ENCODE data around the gene NIM1K.

DNA sequence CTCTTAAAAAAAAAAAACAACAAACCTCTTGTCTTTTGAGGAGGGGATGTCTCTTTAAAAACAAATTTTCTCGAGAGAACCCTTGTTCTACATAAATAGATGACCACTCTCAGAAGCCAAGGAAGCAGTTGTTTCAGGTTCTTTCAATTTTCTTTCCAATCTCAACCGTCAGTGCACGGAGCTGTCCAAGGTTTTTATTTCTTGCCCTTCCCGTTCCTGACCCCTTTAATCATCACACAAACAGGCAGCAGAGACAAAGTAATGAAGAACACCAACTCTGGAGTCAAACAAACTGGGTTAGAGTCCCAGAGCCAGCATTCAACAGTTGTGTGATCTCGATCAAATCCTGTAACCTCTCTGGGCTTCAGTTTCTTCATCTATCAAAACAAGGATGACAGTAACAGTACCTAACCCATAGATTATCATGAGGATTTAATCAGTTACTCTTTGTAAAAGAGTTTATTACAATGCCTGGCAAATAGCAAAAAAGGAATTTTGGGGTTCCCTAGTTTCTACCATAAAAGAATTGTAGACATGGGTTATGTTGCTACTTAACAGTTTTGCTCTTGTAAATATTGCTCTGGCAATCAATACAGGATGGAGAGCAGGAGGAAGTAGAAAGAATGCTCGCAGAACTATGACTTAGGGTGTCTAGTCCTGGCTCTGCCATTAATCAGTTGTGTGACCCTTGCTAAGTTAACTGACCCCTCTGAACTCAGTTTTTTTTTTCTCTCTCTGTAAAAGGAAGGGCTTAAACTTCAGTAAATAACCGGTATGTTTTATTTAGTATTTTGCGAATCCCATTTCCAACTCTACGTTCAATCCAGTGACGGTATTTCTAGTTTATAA, 1.0 kb upstream of the NIM1K start:
- TF ChIP-seq RELA (CRISPR knock-in tag; IDR thresholded peaks at IDR 0.05; ENCODE audit: borderline replicate concordance) (no peak), NR3C1 (CRISPR knock-in tag; conservative IDR thresholded peaks at IDR 0.05; ENCODE audit: low read depth) (no peak), ETV6 (CRISPR knock-in tag; IDR thresholded peaks at IDR 0.05) (no peak), ZNF121 (CRISPR knock-in tag; IDR thresholded peaks at IDR 0.05) (no peak), NFYB (CRISPR knock-in tag; conservative IDR thresholded peaks at IDR 0.05; ENCODE audit: low read depth) (no peak), NFATC4 (CRISPR knock-in tag; IDR thresholded peaks at IDR 0.05) (no peak)
- TF ChIP-seq, protein P1, sequence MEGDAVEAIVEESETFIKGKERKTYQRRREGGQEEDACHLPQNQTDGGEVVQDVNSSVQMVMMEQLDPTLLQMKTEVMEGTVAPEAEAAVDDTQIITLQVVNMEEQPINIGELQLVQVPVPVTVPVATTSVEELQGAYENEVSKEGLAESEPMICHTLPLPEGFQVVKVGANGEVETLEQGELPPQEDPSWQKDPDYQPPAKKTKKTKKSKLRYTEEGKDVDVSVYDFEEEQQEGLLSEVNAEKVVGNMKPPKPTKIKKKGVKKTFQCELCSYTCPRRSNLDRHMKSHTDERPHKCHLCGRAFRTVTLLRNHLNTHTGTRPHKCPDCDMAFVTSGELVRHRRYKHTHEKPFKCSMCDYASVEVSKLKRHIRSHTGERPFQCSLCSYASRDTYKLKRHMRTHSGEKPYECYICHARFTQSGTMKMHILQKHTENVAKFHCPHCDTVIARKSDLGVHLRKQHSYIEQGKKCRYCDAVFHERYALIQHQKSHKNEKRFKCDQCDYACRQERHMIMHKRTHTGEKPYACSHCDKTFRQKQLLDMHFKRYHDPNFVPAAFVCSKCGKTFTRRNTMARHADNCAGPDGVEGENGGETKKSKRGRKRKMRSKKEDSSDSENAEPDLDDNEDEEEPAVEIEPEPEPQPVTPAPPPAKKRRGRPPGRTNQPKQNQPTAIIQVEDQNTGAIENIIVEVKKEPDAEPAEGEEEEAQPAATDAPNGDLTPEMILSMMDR (IDR thresholded peaks at IDR 0.05): no peak
- TF ChIP-seq, protein P2, sequence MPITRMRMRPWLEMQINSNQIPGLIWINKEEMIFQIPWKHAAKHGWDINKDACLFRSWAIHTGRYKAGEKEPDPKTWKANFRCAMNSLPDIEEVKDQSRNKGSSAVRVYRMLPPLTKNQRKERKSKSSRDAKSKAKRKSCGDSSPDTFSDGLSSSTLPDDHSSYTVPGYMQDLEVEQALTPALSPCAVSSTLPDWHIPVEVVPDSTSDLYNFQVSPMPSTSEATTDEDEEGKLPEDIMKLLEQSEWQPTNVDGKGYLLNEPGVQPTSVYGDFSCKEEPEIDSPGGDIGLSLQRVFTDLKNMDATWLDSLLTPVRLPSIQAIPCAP (CRISPR knock-in tag; IDR thresholded peaks at IDR 0.05): no peak
- TF ChIP-seq, protein P3, sequence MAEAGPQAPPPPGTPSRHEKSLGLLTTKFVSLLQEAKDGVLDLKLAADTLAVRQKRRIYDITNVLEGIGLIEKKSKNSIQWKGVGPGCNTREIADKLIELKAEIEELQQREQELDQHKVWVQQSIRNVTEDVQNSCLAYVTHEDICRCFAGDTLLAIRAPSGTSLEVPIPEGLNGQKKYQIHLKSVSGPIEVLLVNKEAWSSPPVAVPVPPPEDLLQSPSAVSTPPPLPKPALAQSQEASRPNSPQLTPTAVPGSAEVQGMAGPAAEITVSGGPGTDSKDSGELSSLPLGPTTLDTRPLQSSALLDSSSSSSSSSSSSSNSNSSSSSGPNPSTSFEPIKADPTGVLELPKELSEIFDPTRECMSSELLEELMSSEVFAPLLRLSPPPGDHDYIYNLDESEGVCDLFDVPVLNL (CRISPR knock-in tag; IDR thresholded peaks at IDR 0.05; ENCODE audit: borderline replicate concordance, low read depth): no peak
- TF ChIP-seq, protein P4, sequence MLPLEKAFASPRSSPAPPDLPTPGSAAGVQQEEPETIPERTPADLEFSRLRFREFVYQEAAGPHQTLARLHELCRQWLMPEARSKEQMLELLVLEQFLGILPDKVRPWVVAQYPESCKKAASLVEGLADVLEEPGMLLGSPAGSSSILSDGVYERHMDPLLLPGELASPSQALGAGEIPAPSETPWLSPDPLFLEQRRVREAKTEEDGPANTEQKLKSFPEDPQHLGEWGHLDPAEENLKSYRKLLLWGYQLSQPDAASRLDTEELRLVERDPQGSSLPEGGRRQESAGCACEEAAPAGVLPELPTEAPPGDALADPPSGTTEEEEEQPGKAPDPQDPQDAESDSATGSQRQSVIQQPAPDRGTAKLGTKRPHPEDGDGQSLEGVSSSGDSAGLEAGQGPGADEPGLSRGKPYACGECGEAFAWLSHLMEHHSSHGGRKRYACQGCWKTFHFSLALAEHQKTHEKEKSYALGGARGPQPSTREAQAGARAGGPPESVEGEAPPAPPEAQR (CRISPR knock-in tag; IDR thresholded peaks at IDR 0.05): no peak
- TF ChIP-seq, protein P5, sequence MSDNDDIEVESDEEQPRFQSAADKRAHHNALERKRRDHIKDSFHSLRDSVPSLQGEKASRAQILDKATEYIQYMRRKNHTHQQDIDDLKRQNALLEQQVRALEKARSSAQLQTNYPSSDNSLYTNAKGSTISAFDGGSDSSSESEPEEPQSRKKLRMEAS (CRISPR knock-in tag; IDR thresholded peaks at IDR 0.05): no peak
- TF ChIP-seq, protein P6, sequence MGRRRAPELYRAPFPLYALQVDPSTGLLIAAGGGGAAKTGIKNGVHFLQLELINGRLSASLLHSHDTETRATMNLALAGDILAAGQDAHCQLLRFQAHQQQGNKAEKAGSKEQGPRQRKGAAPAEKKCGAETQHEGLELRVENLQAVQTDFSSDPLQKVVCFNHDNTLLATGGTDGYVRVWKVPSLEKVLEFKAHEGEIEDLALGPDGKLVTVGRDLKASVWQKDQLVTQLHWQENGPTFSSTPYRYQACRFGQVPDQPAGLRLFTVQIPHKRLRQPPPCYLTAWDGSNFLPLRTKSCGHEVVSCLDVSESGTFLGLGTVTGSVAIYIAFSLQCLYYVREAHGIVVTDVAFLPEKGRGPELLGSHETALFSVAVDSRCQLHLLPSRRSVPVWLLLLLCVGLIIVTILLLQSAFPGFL (CRISPR knock-in tag; IDR thresholded peaks at IDR 0.05; ENCODE audit: borderline replicate concordance): no peak
- TF ChIP-seq, protein P7, sequence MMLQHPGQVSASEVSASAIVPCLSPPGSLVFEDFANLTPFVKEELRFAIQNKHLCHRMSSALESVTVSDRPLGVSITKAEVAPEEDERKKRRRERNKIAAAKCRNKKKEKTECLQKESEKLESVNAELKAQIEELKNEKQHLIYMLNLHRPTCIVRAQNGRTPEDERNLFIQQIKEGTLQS (CRISPR knock-in tag; conservative IDR thresholded peaks at IDR 0.05): no peak
